Peyer's patch (tissue), 4 donors: ENCODE results near the gene NT5C3A. TPM values are rescaled to one million over a fixed set of nuclear protein-coding genes. Genes with fewer than 3 reads are reported as not detected.

Experiments used
- DNase-seq, 3 donors: peaks; one replicate each; pipeline ENCODE4 v3.0.0-alpha.2; 2017 to 2019
- H3K27ac ChIP-seq, 4 donors: fragments of 200-600 bp; sonication (generic); one replicate each; pipeline ENCODE4 v1.5.1; 2016 to 2019
- H3K27me3 ChIP-seq, 2 donors: fragments of 200-600 bp; sonication (generic); one replicate each; pipeline ENCODE4 v1.5.1; 2019
- H3K36me3 ChIP-seq, 3 donors: fragments of 200-600 bp; sonication (generic); one replicate each; pipeline ENCODE4 v1.5.1; 2016 to 2019
- H3K4me1 ChIP-seq, 4 donors: fragments of 200-600 bp; sonication (generic); one replicate each; pipeline ENCODE4 v1.5.1; 2016 to 2019
- H3K4me3 ChIP-seq, 4 donors: fragments of 200-600 bp; sonication (generic); 1 replicate in 3 of 4; 2 replicates in 1 of 4; pipeline ENCODE4 v1.5.1; 2016 to 2019; ENCODE audit warnings: mild to moderate bottlenecking in 1 of 4
- H3K9me3 ChIP-seq, 4 donors: fragments of 200-600 bp; sonication (generic); one replicate each; pipeline ENCODE4 v1.5.1; 2016 to 2019; ENCODE audit warnings: mild to moderate bottlenecking in 1 of 4
- CTCF ChIP-seq, 6 experiments: fragments of 450-650 bp in 4 of 6; fragments of 200-600 bp in 2 of 6; sonication (generic) in 1 of 6; IDR thresholded peaks; one replicate each; pipeline ENCODE4 v1.5.1; 2017 to 2019; ENCODE audit warnings: antibody characterized with exemption in 6 of 6, mild to moderate bottlenecking in 3 of 6, moderate library complexity in 1 of 6
- POLR2A ChIP-seq, 2 donors: fragments of 450-650 bp; IDR thresholded peaks; one replicate each; pipeline ENCODE4 v1.5.1; 2017; ENCODE audit warnings: antibody characterized with exemption in 2 of 2, mild to moderate bottlenecking in 2 of 2, moderate library complexity in 2 of 2
- total RNA-seq, 4 donors: library from RNA; depleted of rRNA; stranded (reverse); fragments of >200 nt; gene quantifications; one replicate each; pipeline ENCODE4 v1.1.0, GENCODE V29; 2016

The NT5C3A gene
- total RNA-seq, 4 donors from 2014 or later, result 25.3 to 316 (median 79.8) TPM

DNA sequence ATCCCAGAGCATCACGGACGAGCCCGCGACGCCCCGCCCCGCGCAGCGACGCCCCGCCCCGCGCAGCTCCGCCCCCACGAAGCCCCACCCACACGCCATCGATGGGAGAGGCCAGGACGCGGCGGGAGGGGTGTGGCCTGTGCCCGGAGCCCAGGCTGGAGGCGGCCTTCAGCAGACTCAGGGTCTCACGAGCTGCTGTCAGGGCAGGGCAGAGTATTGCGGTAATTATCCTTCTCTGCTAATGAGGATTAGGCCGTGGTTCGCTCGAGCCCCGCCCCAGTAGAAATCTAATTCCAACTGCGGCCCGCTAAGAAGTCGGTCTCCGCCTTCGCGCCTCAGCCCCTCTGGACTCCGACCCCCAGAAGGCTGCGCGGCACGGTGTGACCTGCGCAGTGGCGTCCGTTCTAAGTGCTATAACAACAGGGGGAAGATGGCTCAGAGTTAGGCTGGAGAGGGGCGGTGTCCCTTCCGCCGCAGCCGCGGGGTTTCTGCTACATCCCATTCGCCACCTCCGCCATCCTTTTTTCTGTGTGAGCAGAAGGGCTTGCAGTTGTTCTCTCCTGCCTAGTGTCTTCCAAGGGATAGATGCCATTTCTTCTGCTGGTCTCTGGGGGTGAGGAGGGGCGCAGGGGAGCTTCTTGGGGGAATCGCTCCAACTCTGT is 337 bp upstream of the NT5C3A start:
- Histone ChIP-seq H3K27ac (peak overlapping the region; percentile 85 to 98 (median 90)), H3K36me3 (no peaks in the 10 kb centered on the region), H3K9me3 (peaks cover 0 to 3% (median 0%) of the 10 kb centered on the region in 4 donors), H3K4me1 (peaks cover 0 to 12% (median 5%) of the 10 kb centered on the region in 4 donors), H3K27me3 (no peaks in the 10 kb centered on the region), H3K4me3 (peak overlapping the region; percentile 79 to 85 (median 82))
- peak; percentile 93 to 98 (median 96) for DNase-seq
- TF ChIP-seq CTCF (IDR thresholded peaks at IDR 0.05) (no peak), POLR2A (IDR thresholded peaks at IDR 0.05) (peak; percentile 50 to 60)

DNA sequence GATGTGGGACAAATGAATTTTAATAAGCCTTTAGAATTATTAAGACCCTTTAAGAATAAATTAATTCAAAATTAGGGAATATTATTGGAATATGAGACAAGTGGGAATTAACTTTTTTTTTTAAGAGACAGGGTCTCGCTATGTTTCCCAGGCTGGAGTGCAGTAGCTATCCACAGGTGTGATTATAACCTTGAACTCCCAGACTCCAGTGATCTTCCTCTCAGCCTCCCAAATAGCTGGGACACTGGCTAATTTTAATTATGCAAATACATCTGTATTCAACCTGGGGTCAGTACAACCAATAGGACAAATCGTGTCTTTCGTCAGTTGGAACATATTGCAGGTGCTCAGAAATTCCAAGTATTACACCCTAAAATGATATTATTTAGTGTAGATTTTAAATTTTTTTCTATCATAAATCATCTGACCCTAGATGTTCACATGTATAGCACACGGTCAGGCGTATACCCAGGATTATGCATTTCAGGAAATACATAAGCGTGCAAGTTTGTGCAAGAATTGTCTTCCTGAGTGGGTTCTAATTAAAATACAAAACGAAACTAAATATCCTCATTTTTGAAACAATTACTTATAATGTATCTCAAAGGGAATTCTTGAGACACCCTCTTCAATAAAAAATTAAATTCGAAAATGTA is 1.2 kb downstream of the NT5C3A start:
- Histone ChIP-seq H3K27me3 (no peaks in the 10 kb centered on the region), H3K27ac (peak overlapping the region in 1 of 4 donors; percentile 89), H3K36me3 (no peaks in the 10 kb centered on the region), H3K4me1 (peaks cover 0 to 12% (median 5%) of the 10 kb centered on the region in 4 donors), H3K9me3 (peaks cover 0 to 3% (median 0%) of the 10 kb centered on the region in 4 donors), H3K4me3 (peak overlapping the region; percentile 79 to 85 (median 82))
- TF ChIP-seq POLR2A (IDR thresholded peaks at IDR 0.05), result no peak
- TF ChIP-seq CTCF (IDR thresholded peaks at IDR 0.05), result no peak
- DNase-seq, result no peak

GRCh38 chr7:33059635-33060034 is 2.9 kb downstream of the NT5C3A start:
- no peak for TF ChIP-seq CTCF (IDR thresholded peaks at IDR 0.05)
- TF ChIP-seq POLR2A (IDR thresholded peaks at IDR 0.05), result no peak
- Histone ChIP-seq H3K4me3 (no peak overlapping the region), H3K9me3 (no peaks in the 10 kb centered on the region), H3K27ac (no peak overlapping the region), H3K4me1 (peaks cover 0 to 12% (median 5%) of the 10 kb centered on the region in 4 donors), H3K36me3 (no peaks in the 10 kb centered on the region), H3K27me3 (no peaks in the 10 kb centered on the region)
- no peak for DNase-seq

GRCh38 chr7:33055158-33055557 is 7.4 kb downstream of the NT5C3A start:
- no peak overlapping the region for H3K27ac ChIP-seq

More at GRCh38 chr7:33055158-33055557, 7.4 kb downstream of the NT5C3A start:
- no peak for DNase-seq
- no peak overlapping the region for H3K4me3 ChIP-seq
- H3K36me3 ChIP-seq, result no peaks in the 10 kb centered on the region
- no peaks in the 10 kb centered on the region for H3K27me3 ChIP-seq
- H3K9me3 ChIP-seq, result no peaks in the 10 kb centered on the region
- TF ChIP-seq POLR2A (IDR thresholded peaks at IDR 0.05) (no peak), CTCF (IDR thresholded peaks at IDR 0.05) (no peak)
- H3K4me1 ChIP-seq, result peaks cover 0 to 8% (median 4%) of the 10 kb centered on the region in 4 donors
